HepG2 (cell line): ENCODE measurements around the gene TRPV4. TPM values are rescaled to one million over a fixed set of nuclear protein-coding genes. Genes with fewer than 3 reads are reported as not detected.

ENCODE experiments used
- ATAC-seq: fragments of 200-7000 bp; cut with Tn5 transposase; 3 replicates; pipeline ENCODE4 v1.9.1; 2020; ENCODE audit warnings: mild to moderate bottlenecking, moderate library complexity
- BruUV-seq: library from RNA; stranded (reverse); fragments of 400-500 nt; replicated peaks from 2 replicates; lab custom pipeline; 2021; lab: Mats Ljungman, UMichigan
- CTCF ChIA-PET: fragments of 300-600 bp; formaldehyde crosslinking; extraction: SDS; loops from one replicate; lab custom pipeline; 2021; ENCODE audit warnings: low total read pairs, inconsistent platforms, low intra/inter-chr PET ratio; lab: Yijun Ruan, JAX
- POLR2A ChIA-PET: fragments of 350-600 bp; sonication (Branson Sonifier 250); formaldehyde crosslinking; loops from one replicate; lab custom pipeline; 2020; ENCODE audit warnings: antibody characterized with exemption, inconsistent platforms; lab: Yijun Ruan, JAX
- DNase-seq: peaks from one replicate; pipeline ENCODE4 v3.0.0-alpha.2; 2015; ENCODE audit warnings: low spot score
- FAIRE-seq: peaks from 3 replicates; lab custom pipeline; 2011; peaks lifted over from hg19 to GRCh38; lab: Jason Lieb, UNC
- H2AFZ ChIP-seq: one replicate; pipeline ENCODE4 v1.6.1; 2011; ENCODE audit warnings: low read length, inconsistent platforms
- H3K27ac ChIP-seq: fragments of 300-600 bp; 3 replicates; pipeline ENCODE4 v1.8.0; 2011; ENCODE audit warnings: mixed run types, mild to moderate bottlenecking, mixed read lengths, low read length, inconsistent platforms; ENCODE audit not compliant: insufficient read depth; ENCODE audit errors: extremely low read length
- H3K27me3 ChIP-seq, 2 experiments: fragments of 200-600 bp in 1 of 2; 2 replicates in 1 of 2; 3 replicates in 1 of 2; pipeline versions ENCODE4 v1.6.0 to v1.8.0; 2011; ENCODE audit warnings: low read length in 2 of 2, mild to moderate bottlenecking in 2 of 2, moderate library complexity in 2 of 2, inconsistent platforms in 1 of 2; ENCODE audit not compliant: insufficient read depth in 2 of 2, control insufficient read depth in 1 of 2
- H3K36me3 ChIP-seq, 2 experiments: fragments of 200-600 bp in 1 of 2; replicated peaks in 1 of 2; 2 replicates in 1 of 2; 3 replicates in 1 of 2; pipeline versions ENCODE4 v1.5.1 to v1.8.0; 2011; ENCODE audit warnings: low read length in 2 of 2, inconsistent platforms in 1 of 2; ENCODE audit not compliant: insufficient read depth in 2 of 2, control insufficient read depth in 1 of 2
- H3K4me1 ChIP-seq: 2 replicates; pipeline ENCODE4 v1.5.1; 2012; ENCODE audit warnings: low read length, inconsistent platforms; ENCODE audit not compliant: insufficient read depth
- H3K4me2 ChIP-seq: 2 replicates; pipeline ENCODE4 v1.6.0; 2011; ENCODE audit warnings: low read depth, low read length, inconsistent platforms
- H3K4me3 ChIP-seq, 3 experiments: fragments of 200-600 bp in 1 of 3; sonication (generic), shearing (Covaris generic) in 1 of 3; replicated peaks in 1 of 3; 2 replicates each; pipeline ENCODE4 v1.5.1; 2011 to 2016; ENCODE audit warnings: low read length in 3 of 3, inconsistent platforms in 2 of 3, low read depth in 2 of 3, mild to moderate bottlenecking in 2 of 3, control low read depth in 1 of 3, mixed read lengths in 1 of 3; ENCODE audit not compliant: insufficient read depth in 1 of 3
- H3K79me2 ChIP-seq: one replicate; pipeline ENCODE4 v1.6.1; 2011; ENCODE audit warnings: low read length, inconsistent platforms; ENCODE audit not compliant: insufficient read depth
- H3K9ac ChIP-seq: 2 replicates; pipeline ENCODE4 v1.6.0; 2011; ENCODE audit warnings: mild to moderate bottlenecking, low read depth, low read length, inconsistent platforms; ENCODE audit not compliant: insufficient read depth
- H3K9me3 ChIP-seq: 2 replicates; pipeline ENCODE4 v1.5.1; 2012; ENCODE audit warnings: mild to moderate bottlenecking, low read length
- H4K20me1 ChIP-seq: 2 replicates; pipeline ENCODE4 v1.6.0; 2011; ENCODE audit warnings: inconsistent platforms, mild to moderate bottlenecking, low read length, moderate library complexity; ENCODE audit not compliant: insufficient read depth
- BRD4 ChIP-seq: sonication (generic); formaldehyde crosslinking; IDR thresholded peaks from 2 replicates; pipeline ENCODE4 v1.4.0; 2020; ENCODE audit warnings: missing genetic modification reagents
- DPF2 ChIP-seq: sonication (generic); formaldehyde crosslinking; IDR thresholded peaks from 2 replicates; pipeline ENCODE4 v1.4.0; 2020; ENCODE audit warnings: mild to moderate bottlenecking, low read depth, missing genetic modification reagents, borderline replicate concordance
- HNF4A ChIP-seq: sonication (generic); formaldehyde crosslinking; IDR thresholded peaks from 2 replicates; pipeline ENCODE4 v1.4.0; 2020; ENCODE audit warnings: missing genetic modification reagents
- JUND ChIP-seq: sonication (generic); formaldehyde crosslinking; IDR thresholded peaks from 2 replicates; pipeline ENCODE4 v1.8.0; 2022; ENCODE audit warnings: mild to moderate bottlenecking, missing genetic modification reagents
- KLF16 ChIP-seq, 2 experiments: sonication (generic) in 1 of 2; formaldehyde crosslinking in 1 of 2; IDR thresholded peaks; 2 replicates each; pipeline versions ENCODE4 v1.6.1 to v1.8.0; 2016 to 2023; ENCODE audit warnings: missing genetic modification reagents in 2 of 2, missing compliant biosample characterization in 1 of 2
- NR0B2 ChIP-seq: sonication (generic); formaldehyde crosslinking; IDR thresholded peaks from 2 replicates; pipeline ENCODE4 v1.4.0; 2020; ENCODE audit warnings: mild to moderate bottlenecking, missing genetic modification reagents
- PHF5A ChIP-seq: IDR thresholded peaks from one replicate; pipeline ENCODE4 v1.6.1; 2018; ENCODE audit warnings: low read depth, missing genetic modification reagents; ENCODE audit not compliant: unreplicated experiment
- POGK ChIP-seq: sonication (generic); formaldehyde crosslinking; conservative IDR thresholded peaks from 2 replicates; pipeline ENCODE4 v1.8.0; 2022; ENCODE audit warnings: mild to moderate bottlenecking, moderate library complexity, missing genetic modification reagents
- SAP130 ChIP-seq: IDR thresholded peaks from 2 replicates; pipeline ENCODE4 v1.6.1; 2016; ENCODE audit warnings: low read depth
- SMAD1 ChIP-seq: sonication (generic); formaldehyde crosslinking; IDR thresholded peaks from 2 replicates; pipeline ENCODE4 v1.4.0; 2020; ENCODE audit warnings: missing genetic modification reagents, low read depth, mild to moderate bottlenecking, borderline replicate concordance
- ZHX1 ChIP-seq: sonication (generic); formaldehyde crosslinking; IDR thresholded peaks from 2 replicates; pipeline ENCODE4 v1.8.1; 2022; ENCODE audit warnings: low read depth, mild to moderate bottlenecking, missing genetic modification reagents
- ZKSCAN8 ChIP-seq: IDR thresholded peaks from 2 replicates; pipeline ENCODE4 v1.6.1; 2016; ENCODE audit warnings: borderline replicate concordance, missing genetic modification reagents, missing compliant biosample characterization
- ZNF33B ChIP-seq: sonication (generic); formaldehyde crosslinking; IDR thresholded peaks from 2 replicates; pipeline ENCODE4 v1.5.1; 2020; ENCODE audit warnings: mild to moderate bottlenecking, missing genetic modification reagents
- ZZZ3 ChIP-seq: sonication (generic); formaldehyde crosslinking; IDR thresholded peaks from 2 replicates; pipeline ENCODE4 v1.4.0; 2020; ENCODE audit warnings: missing genetic modification reagents, mild to moderate bottlenecking, borderline replicate concordance
- WGBS: methylation state at CpG from one replicate; pipeline ENCODE4 v1.1.6; 2017; ENCODE audit warnings: low lambda C conversion rate; 5-methylcytosine and 5-hydroxymethylcytosine counted together
- in situ Hi-C: cut with HindIII; loops from 2 replicates; pipeline ENCODE4 v1.10.0; 2017; ENCODE audit warnings: low pct_unique_long_range_greater_than_20kb; ENCODE audit not compliant: extremely low pct_ligation_motif_present
- intact Hi-C: fragments of 100-400 bp; cut with micrococcal nuclease; formaldehyde crosslinking; loops from one replicate; pipeline ENCODE4 v1.10.0; 2022; ENCODE audit not compliant: unreplicated experiment
- polyA plus RNA-seq, 8 experiments: library from polyadenylated mRNA; depleted of rRNA in 3 of 8; stranded (reverse) in 7 of 8; unstranded in 1 of 8; fragments of >200 nt; fragmentation: Illumina TruSeq in 4 of 8; extraction: Trizol in 4 of 8; gene quantifications; 2 replicates each; pipeline versions ENCODE4 v1.2.1 to v1.2.3, GENCODE V29; 2011 to 2016; ENCODE audit warnings: low read depth in 4 of 8, missing spikeins in 1 of 8, mixed read lengths in 1 of 8; ENCODE audit not compliant: insufficient read depth in 1 of 8
- total RNA-seq, 5 experiments: library from RNA; depleted of rRNA; stranded (reverse); fragments of >200 nt; fragmentation: Illumina TruSeq; extraction: Trizol; gene quantifications; 2 replicates each; pipeline ENCODE4 v1.2.3, GENCODE V29; 2016; ENCODE audit warnings: low read depth in 1 of 5

TRPV4 gene
- total and polyA plus RNA-seq, 2 of the 13 experiments (the other 11 are each of a cell fraction or from before 2014, with no cell fraction given): 0.66 to 4.7 TPM

GRCh38 chr12:109830267-109830666, 2.9 kb downstream of the TRPV4 start:
- POLR2A ChIA-PET: no interaction called here
- Histone ChIP-seq H3K9ac (no peak overlapping the region), H3K36me3 (no peaks in the 10 kb centered on the region), H4K20me1 (no peaks in the 10 kb centered on the region; the same call in 1 of the 2 replicates), H3K4me1 (peaks cover 67% of the 10 kb centered on the region), H3K9me3 (no peaks in the 10 kb centered on the region), H3K27me3 (no peaks in the 10 kb centered on the region), H3K4me2 (peak overlapping the region; percentile 25; the same call in 1 of the 2 replicates), H3K4me3 (no peak overlapping the region), H3K27ac (no peak overlapping the region), H2AFZ (no peak overlapping the region), H3K79me2 (no peaks in the 10 kb centered on the region)
- CTCF ChIA-PET: no interaction called here
- ATAC-seq: peak; percentile 9; the same call in 1 of the 3 replicates
- intact Hi-C loops: no loop called here
- TF ChIP-seq PHF5A (CRISPR knock-in tag) (no peak), ZKSCAN8 (CRISPR knock-in tag) (peak; percentile 99), HNF4A (CRISPR knock-in tag) (peak; percentile 47)
- WGBS: 0% methylated on average over 1 of the region's 2 CpGs
- no peak for FAIRE-seq
- in situ Hi-C loops: no loop called here
- BruUV-seq: no TSS peak
- no peak for DNase-seq

- H3K36me3 ChIP-seq: no peaks in the 10 kb centered on the region
- H3K9ac ChIP-seq: 0 out of 2 replicates have a peak overlapping the region, but pooled peaks have one; percentile 3
- CTCF ChIA-PET: no interaction called here
- H3K9me3 ChIP-seq: no peaks in the 10 kb centered on the region
- no peaks in the 10 kb centered on the region; the same call in 1 of the 2 replicates for H4K20me1 ChIP-seq
- FAIRE-seq (peak; percentile 60), ATAC-seq (peak; percentile 51), DNase-seq (no peak)
- in situ Hi-C loops (no loop called here), intact Hi-C loops (no loop called here)
- H3K79me2 ChIP-seq: no peaks in the 10 kb centered on the region
- no peak overlapping the region for H3K27ac ChIP-seq
- H3K4me2 ChIP-seq: peak overlapping the region; percentile 15; the same call in 1 of the 2 replicates
- H2AFZ ChIP-seq: no peak overlapping the region
- 47% methylated on average over 8 of the region's 10 CpGs for WGBS
- no peak overlapping the region for H3K4me3 ChIP-seq
- no TSS peak for BruUV-seq
- H3K4me1 ChIP-seq: peaks cover 63% of the 10 kb centered on the region
- POLR2A ChIA-PET: no interaction called here
- no peaks in the 10 kb centered on the region for H3K27me3 ChIP-seq
- TF ChIP-seq ZNF33B (no peak), SMAD1 (CRISPR knock-in tag) (no peak), BRD4 (CRISPR knock-in tag) (no peak), ZHX1 (CRISPR knock-in tag) (no peak), KLF16 (CRISPR knock-in tag; IDR thresholded peaks at IDR 0.05) (no peak), POGK (CRISPR knock-in tag) (no peak), DPF2 (CRISPR knock-in tag) (no peak), JUND (CRISPR knock-in tag) (no peak), NR0B2 (CRISPR knock-in tag) (no peak), ZZZ3 (CRISPR knock-in tag) (no peak), SAP130 (CRISPR knock-in tag) (0 out of 2 replicates have a peak, but pooled peaks have one; percentile 22)
Measured at GRCh38 chr12:109829667-109830066, 3.5 kb downstream of the TRPV4 start.
